ENCODE data around the gene TMEM53. TPM values are rescaled to one million over a fixed set of nuclear protein-coding genes. Genes with fewer than 3 reads are reported as not detected.
A peak's percentile ranks its signal among the peaks of the same experiment; 100 is the strongest.

The TMEM53 gene
- total RNA-seq, 1 experiment from 2014 or later, result 8.2 TPM

GRCh38 chr1:44631333-44631646 lies 43.0 kb downstream of the TMEM53 start:
- Mint-ChIP-seq H3K27me3 (ENCODE audit: low read depth) (no peaks in the 10 kb centered on the region), H3K4me1 (peaks cover 26% of the 10 kb centered on the region), H3K9me3 (no peaks in the 10 kb centered on the region), H3K27ac (peak overlapping the region; percentile 89), H3K4me3 (peak overlapping the region; percentile 80), H3K36me3 (peaks cover 32% of the 10 kb centered on the region)
- CTCF ChIA-PET, result interaction anchor here (1.0 to 3.7 kb wide), 6 partner anchors 22 to 253 kb away, joined by 4 to 30 read pairs (median 8); partner anchors contain the start of genes ARMH1 and TMEM53
- DNase-seq (ENCODE audit: low spot score), result no peak
- no peak for ATAC-seq
- POLR2A ChIA-PET, result interaction anchor here (1.1 to 2.4 kb wide), 6 partner anchors 16 to 277 kb away, joined by 3 to 10 read pairs (median 4); no protein-coding TSS in a partner anchor
- TF ChIP-seq IRF1 (CRISPR knock-in tag; IDR thresholded peaks at IDR 0.05), result no peak
- no peak for TF ChIP-seq PRDM15 (CRISPR knock-in tag; IDR thresholded peaks at IDR 0.05)

DNA sequence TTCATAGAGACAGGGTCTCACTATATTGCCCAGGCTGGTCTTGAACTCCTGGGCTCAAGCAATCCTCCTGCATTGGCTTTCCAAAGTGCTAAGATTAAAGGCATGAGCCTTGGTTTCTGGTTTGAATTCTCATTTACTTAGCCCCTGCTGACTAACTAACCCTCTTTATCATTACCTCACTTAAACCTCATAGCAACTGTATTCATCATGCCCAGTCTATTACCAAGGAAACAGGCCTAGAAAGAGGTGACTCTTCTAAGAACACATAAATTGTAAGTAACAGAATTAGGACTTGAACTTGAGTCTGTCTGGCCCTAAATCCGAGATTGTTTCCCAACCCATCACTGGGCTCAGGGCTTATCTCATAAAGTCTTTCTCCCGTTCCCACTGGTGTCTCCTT lies 44.2 kb downstream of the TMEM53 start:
- no peak for DNase-seq (ENCODE audit: low spot score)
- ChIA-PET CTCF (interaction anchor here (3.7 kb wide), 1 partner anchor 21 kb away, joined by 30 read pairs; no protein-coding TSS in a partner anchor), POLR2A (no interaction called here)
- peaks cover 26% of the 10 kb centered on the region for H3K4me1 Mint-ChIP-seq
- ATAC-seq, result no peak
- peak overlapping the region; percentile 80 for H3K4me3 Mint-ChIP-seq
- no peaks in the 10 kb centered on the region for H3K9me3 Mint-ChIP-seq
- H3K27ac Mint-ChIP-seq, result no peak overlapping the region; the same call in 1 of the 2 replicates
- peaks cover 20% of the 10 kb centered on the region for H3K36me3 Mint-ChIP-seq
- H3K27me3 Mint-ChIP-seq (ENCODE audit: low read depth), result no peaks in the 10 kb centered on the region
- TF ChIP-seq ZNF263 (CRISPR knock-in tag; IDR thresholded peaks at IDR 0.05; ENCODE audit: low read depth), result no peak
- TF ChIP-seq FOXP4 (CRISPR knock-in tag; IDR thresholded peaks at IDR 0.05), result no peak
- no peak for TF ChIP-seq ZSCAN18 (CRISPR knock-in tag; IDR thresholded peaks at IDR 0.05)
- TF ChIP-seq SMAD3 (CRISPR knock-in tag; IDR thresholded peaks at IDR 0.05; ENCODE audit: borderline replicate concordance), result no peak
- TF ChIP-seq ZNF138 (CRISPR knock-in tag; conservative IDR thresholded peaks at IDR 0.05), result no peak
- TF ChIP-seq ZNF512 (CRISPR knock-in tag; IDR thresholded peaks at IDR 0.05; ENCODE audit: borderline replicate concordance), result no peak
- TF ChIP-seq USF2 (CRISPR knock-in tag; IDR thresholded peaks at IDR 0.05), result no peak
- TF ChIP-seq, protein P1, sequence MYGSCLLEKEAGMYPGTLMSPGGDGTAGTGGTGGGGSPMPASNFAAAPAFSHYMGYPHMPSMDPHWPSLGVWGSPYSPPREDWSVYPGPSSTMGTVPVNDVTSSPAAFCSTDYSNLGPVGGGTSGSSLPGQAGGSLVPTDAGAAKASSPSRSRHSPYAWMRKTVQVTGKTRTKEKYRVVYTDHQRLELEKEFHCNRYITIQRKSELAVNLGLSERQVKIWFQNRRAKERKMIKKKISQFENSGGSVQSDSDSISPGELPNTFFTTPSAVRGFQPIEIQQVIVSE (CRISPR knock-in tag; IDR thresholded peaks at IDR 0.05; ENCODE audit: borderline replicate concordance), result no peak
- TF ChIP-seq CBFB (CRISPR knock-in tag; IDR thresholded peaks at IDR 0.05; ENCODE audit: low read depth), result no peak
- no peak for TF ChIP-seq E2F5 (CRISPR knock-in tag; IDR thresholded peaks at IDR 0.05)
- no peak for TF ChIP-seq FOXJ3 (CRISPR knock-in tag; IDR thresholded peaks at IDR 0.05; ENCODE audit: borderline replicate concordance)
- no peak for TF ChIP-seq ZNF671 (CRISPR knock-in tag; IDR thresholded peaks at IDR 0.05)
- no peak for TF ChIP-seq TP53 (CRISPR knock-in tag; IDR thresholded peaks at IDR 0.05)
- TF ChIP-seq, protein P2, sequence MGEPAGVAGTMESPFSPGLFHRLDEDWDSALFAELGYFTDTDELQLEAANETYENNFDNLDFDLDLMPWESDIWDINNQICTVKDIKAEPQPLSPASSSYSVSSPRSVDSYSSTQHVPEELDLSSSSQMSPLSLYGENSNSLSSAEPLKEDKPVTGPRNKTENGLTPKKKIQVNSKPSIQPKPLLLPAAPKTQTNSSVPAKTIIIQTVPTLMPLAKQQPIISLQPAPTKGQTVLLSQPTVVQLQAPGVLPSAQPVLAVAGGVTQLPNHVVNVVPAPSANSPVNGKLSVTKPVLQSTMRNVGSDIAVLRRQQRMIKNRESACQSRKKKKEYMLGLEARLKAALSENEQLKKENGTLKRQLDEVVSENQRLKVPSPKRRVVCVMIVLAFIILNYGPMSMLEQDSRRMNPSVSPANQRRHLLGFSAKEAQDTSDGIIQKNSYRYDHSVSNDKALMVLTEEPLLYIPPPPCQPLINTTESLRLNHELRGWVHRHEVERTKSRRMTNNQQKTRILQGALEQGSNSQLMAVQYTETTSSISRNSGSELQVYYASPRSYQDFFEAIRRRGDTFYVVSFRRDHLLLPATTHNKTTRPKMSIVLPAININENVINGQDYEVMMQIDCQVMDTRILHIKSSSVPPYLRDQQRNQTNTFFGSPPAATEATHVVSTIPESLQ (CRISPR knock-in tag; IDR thresholded peaks at IDR 0.05), result no peak
- no peak for TF ChIP-seq CREM (CRISPR knock-in tag; IDR thresholded peaks at IDR 0.05)
- no peak for TF ChIP-seq ELF4 (CRISPR knock-in tag; IDR thresholded peaks at IDR 0.05; ENCODE audit: low read depth)
- no peak for TF ChIP-seq MLX (CRISPR knock-in tag; IDR thresholded peaks at IDR 0.05)
